ENCODE measurements around the gene GRXCR1. TPM values are rescaled to one million over a fixed set of nuclear protein-coding genes. Genes with fewer than 3 reads are reported as not detected.

GRXCR1 gene
- total RNA-seq, 1 experiment from 2014 or later = not detected

Small RNA genes within 50 kb of the gene (small RNA-seq; reads per million reads assigned to genes)
- gene RN7SKP82 = not detected

Other genes with a start within 250 kb of the GRXCR1 start
- gene ATP8A1, start 235.6 kb upstream of the GRXCR1 start, total RNA-seq (2014; rRNA removed; shearing (Covaris generic); ENCODE audit: low replicate concordance) = 41.7 and 67.2 TPM in 2 replicates